Mesenchymal stem cell (in vitro differentiated cells and primary cell): ENCODE data around the gene UCP2.

Experiments
- DNase-seq: peaks from one replicate; pipeline ENCODE4 v3.0.0-alpha.2; 2013
- H2AFZ ChIP-seq: one replicate; pipeline ENCODE4 v1.6.1; 2013; ENCODE audit warnings: low read depth, mild to moderate bottlenecking, control low read depth, inconsistent platforms, low read length, moderate library complexity
- H2AK5ac ChIP-seq: 2 replicates; pipeline ENCODE4 v1.6.1; 2013; ENCODE audit warnings: low read length, moderate library complexity, mild to moderate bottlenecking, inconsistent platforms; ENCODE audit not compliant: severe bottlenecking
- H2BK120ac ChIP-seq: one replicate; pipeline ENCODE4 v1.6.1; 2013; ENCODE audit warnings: low read depth, mild to moderate bottlenecking, inconsistent platforms, low read length, moderate library complexity
- H2BK12ac ChIP-seq, 2 experiments: one replicate each; pipeline ENCODE4 v1.6.1; 2013; ENCODE audit warnings: inconsistent platforms in 2 of 2, low read length in 2 of 2, mild to moderate bottlenecking in 2 of 2, moderate library complexity in 2 of 2, control low read depth in 1 of 2
- H2BK15ac ChIP-seq: one replicate; pipeline ENCODE4 v1.6.1; 2013; ENCODE audit warnings: mild to moderate bottlenecking, low read depth, inconsistent platforms; ENCODE audit not compliant: poor library complexity, severe bottlenecking
- H2BK5ac ChIP-seq: 2 replicates; pipeline ENCODE4 v1.6.1; 2013; ENCODE audit warnings: low read depth, mild to moderate bottlenecking, low read length, control low read depth, inconsistent platforms; ENCODE audit not compliant: poor library complexity, severe bottlenecking
- H3K14ac ChIP-seq, 2 experiments: one replicate each; pipeline ENCODE4 v1.6.1; 2013; ENCODE audit warnings: inconsistent platforms in 2 of 2, low read length in 2 of 2, control low read depth in 1 of 2, mild to moderate bottlenecking in 1 of 2, moderate library complexity in 1 of 2
- H3K18ac ChIP-seq, 2 experiments: one replicate each; pipeline ENCODE4 v1.6.1; 2013; ENCODE audit warnings: inconsistent platforms in 2 of 2, low read length in 2 of 2, control low read depth in 1 of 2, low read depth in 1 of 2, mild to moderate bottlenecking in 1 of 2
- H3K23ac ChIP-seq, 2 experiments: one replicate each; pipeline ENCODE4 v1.6.1; 2013; ENCODE audit warnings: inconsistent platforms in 2 of 2, low read length in 2 of 2, mild to moderate bottlenecking in 2 of 2, moderate library complexity in 2 of 2, control low read depth in 1 of 2
- H3K27ac ChIP-seq: 2 replicates; pipeline ENCODE4 v1.5.1; 2013; ENCODE audit warnings: mild to moderate bottlenecking, moderate library complexity, low read length, control low read depth, inconsistent platforms; ENCODE audit not compliant: poor library complexity, severe bottlenecking
- H3K27me3 ChIP-seq, 2 experiments: 2 replicates each; pipeline versions ENCODE4 v1.6.1 to v1.7.0; 2013; ENCODE audit warnings: low read length in 2 of 2, mild to moderate bottlenecking in 2 of 2, moderate library complexity in 2 of 2, control low read depth in 1 of 2, inconsistent platforms in 1 of 2; ENCODE audit not compliant: control insufficient read depth in 1 of 2, insufficient read depth in 1 of 2
- H3K36me3 ChIP-seq, 2 experiments: 2 replicates each; pipeline versions ENCODE4 v1.6.1 to v1.7.0; 2013; ENCODE audit warnings: low read length in 2 of 2, control low read depth in 1 of 2, inconsistent platforms in 1 of 2, low read depth in 1 of 2, mild to moderate bottlenecking in 1 of 2; ENCODE audit not compliant: insufficient read depth in 2 of 2, control insufficient read depth in 1 of 2
- H3K4ac ChIP-seq, 2 experiments: one replicate each; pipeline ENCODE4 v1.6.1; 2013; ENCODE audit warnings: inconsistent platforms in 2 of 2, low read length in 2 of 2, mild to moderate bottlenecking in 2 of 2, moderate library complexity in 2 of 2, control low read depth in 1 of 2, low read depth in 1 of 2
- H3K4me1 ChIP-seq: 2 replicates; pipeline ENCODE4 v1.6.1; 2013; ENCODE audit warnings: low read depth, low read length, control low read depth; ENCODE audit not compliant: control insufficient read depth, insufficient read depth
- H3K4me2 ChIP-seq: 2 replicates; pipeline ENCODE4 v1.6.1; 2013; ENCODE audit warnings: low read length, mild to moderate bottlenecking, inconsistent platforms; ENCODE audit not compliant: poor library complexity, severe bottlenecking
- H3K4me3 ChIP-seq, 2 experiments: 2 replicates each; pipeline versions ENCODE4 v1.5.1 to v1.7.0; 2013; ENCODE audit warnings: low read length in 2 of 2, mild to moderate bottlenecking in 2 of 2, control low read depth in 1 of 2, low read depth in 1 of 2; ENCODE audit not compliant: insufficient read depth in 1 of 2
- H3K79me1 ChIP-seq: replicated peaks from 2 replicates; pipeline ENCODE4 v1.6.1; 2013; ENCODE audit warnings: mild to moderate bottlenecking, control low read depth, low read length, inconsistent platforms; ENCODE audit not compliant: poor library complexity, severe bottlenecking
- H3K9ac ChIP-seq: 2 replicates; pipeline ENCODE4 v1.7.0; 2013; ENCODE audit warnings: mild to moderate bottlenecking, low read length, moderate library complexity
- H3K9me3 ChIP-seq: 2 replicates; pipeline ENCODE4 v1.7.0; 2013; ENCODE audit warnings: mild to moderate bottlenecking, low read length; ENCODE audit not compliant: control insufficient read depth
- H4K8ac ChIP-seq: one replicate; pipeline ENCODE4 v1.6.1; 2013; ENCODE audit warnings: inconsistent platforms, mild to moderate bottlenecking, low read length, moderate library complexity
- H4K91ac ChIP-seq: one replicate; pipeline ENCODE4 v1.6.1; 2013; ENCODE audit warnings: mild to moderate bottlenecking, low read length, inconsistent platforms
- WGBS: methylation state at CpG from one replicate; pipeline ENCODE4 v1.1.7; 2013; ENCODE audit warnings: mixed read lengths; 5-methylcytosine and 5-hydroxymethylcytosine counted together

UCP2 gene

GRCh38 chr11:74004046-74004695 lies 21.5 kb upstream of the UCP2 start:
- no peak overlapping the region for H2BK5ac ChIP-seq
- no peak overlapping the region for H2BK12ac ChIP-seq
- no peak overlapping the region for H2BK15ac ChIP-seq
- no peaks in the 10 kb centered on the region for H3K27me3 ChIP-seq
- H3K4me1 ChIP-seq, result peaks cover 2% of the 10 kb centered on the region
- H2AFZ ChIP-seq, result no peak overlapping the region
- H3K9ac ChIP-seq, result no peak overlapping the region
- no peak overlapping the region for H3K23ac ChIP-seq
- H3K9me3 ChIP-seq, result no peaks in the 10 kb centered on the region
- peaks cover 26 to 44% of the 10 kb centered on the region in 2 experiments for H3K36me3 ChIP-seq
- no peak overlapping the region for H2AK5ac ChIP-seq
- no peak overlapping the region for H3K4me3 ChIP-seq
- H3K4ac ChIP-seq, result no peak overlapping the region
- WGBS, result 95% methylated on average over 5 of the region's 6 CpGs
- H3K14ac ChIP-seq, result no peak overlapping the region
- DNase-seq, result no peak
- no peak overlapping the region for H4K8ac ChIP-seq
- H3K27ac ChIP-seq, result no peak overlapping the region
- no peak overlapping the region for H4K91ac ChIP-seq
- H3K4me2 ChIP-seq, result no peak overlapping the region
- no peaks in the 10 kb centered on the region for H3K79me1 ChIP-seq
- no peak overlapping the region for H2BK120ac ChIP-seq
- H3K18ac ChIP-seq, result no peak overlapping the region

GRCh38 chr11:74002832-74003231 lies 20.2 kb upstream of the UCP2 start:
- no peak for DNase-seq
- Histone ChIP-seq H3K23ac (no peak overlapping the region), H2BK120ac (no peak overlapping the region), H2AK5ac (no peak overlapping the region), H3K9ac (no peak overlapping the region), H2BK5ac (no peak overlapping the region), H3K9me3 (no peaks in the 10 kb centered on the region), H4K91ac (no peak overlapping the region), H2BK12ac (no peak overlapping the region), H3K14ac (no peak overlapping the region), H3K4me2 (no peak overlapping the region), H3K4me1 (peaks cover 2% of the 10 kb centered on the region), H3K18ac (no peak overlapping the region), H3K27ac (no peak overlapping the region), H4K8ac (no peak overlapping the region), H3K27me3 (no peaks in the 10 kb centered on the region), H3K79me1 (no peaks in the 10 kb centered on the region), H3K4me3 (no peak overlapping the region), H2BK15ac (no peak overlapping the region), H3K4ac (no peak overlapping the region), H2AFZ (no peak overlapping the region), H3K36me3 (peaks cover 26 to 36% of the 10 kb centered on the region in 2 experiments)
- WGBS, result 100% methylated on average over 3 of the region's 4 CpGs

GRCh38 chr11:74001822-74002286 lies 19.2 kb upstream of the UCP2 start:
- Histone ChIP-seq H3K4me1 (peaks cover 2% of the 10 kb centered on the region), H4K91ac (no peak overlapping the region), H2BK12ac (no peak overlapping the region), H4K8ac (no peak overlapping the region), H3K14ac (no peak overlapping the region), H3K4me3 (no peak overlapping the region), H3K4ac (no peak overlapping the region), H3K9me3 (no peaks in the 10 kb centered on the region), H3K23ac (no peak overlapping the region), H2BK5ac (no peak overlapping the region), H3K27me3 (no peaks in the 10 kb centered on the region), H3K79me1 (no peaks in the 10 kb centered on the region), H3K18ac (no peak overlapping the region), H2AFZ (no peak overlapping the region), H3K4me2 (no peak overlapping the region), H2BK120ac (no peak overlapping the region), H3K9ac (no peak overlapping the region), H2AK5ac (no peak overlapping the region), H3K27ac (no peak overlapping the region), H3K36me3 (peaks cover 26 to 34% of the 10 kb centered on the region in 2 experiments), H2BK15ac (no peak overlapping the region)
- no peak for DNase-seq
- 92% methylated on average over 7 of the region's 7 CpGs for WGBS

GRCh38 chr11:74000307-74001133 lies 17.9 kb upstream of the UCP2 start:
- peaks cover 24 to 26% of the 10 kb centered on the region in 2 experiments for H3K36me3 ChIP-seq
- H3K4me3 ChIP-seq, result no peak overlapping the region
- no peak overlapping the region for H3K18ac ChIP-seq
- 93% methylated on average over 12 of the region's 14 CpGs for WGBS
- no peaks in the 10 kb centered on the region for H3K9me3 ChIP-seq
- no peak overlapping the region for H2BK120ac ChIP-seq
- no peak overlapping the region for H2BK12ac ChIP-seq
- no peak overlapping the region for H2AFZ ChIP-seq
- H3K27me3 ChIP-seq, result peaks cover 0 to under 1% of the 10 kb centered on the region in 2 experiments
- no peak overlapping the region for H3K14ac ChIP-seq
- no peak overlapping the region for H2BK15ac ChIP-seq
- no peak overlapping the region for H3K4me2 ChIP-seq
- no peak overlapping the region for H3K23ac ChIP-seq
- no peak overlapping the region for H2AK5ac ChIP-seq
- H4K8ac ChIP-seq, result no peak overlapping the region
- no peak overlapping the region for H3K9ac ChIP-seq
- H2BK5ac ChIP-seq, result no peak overlapping the region
- peaks cover 2% of the 10 kb centered on the region for H3K4me1 ChIP-seq
- H4K91ac ChIP-seq, result no peak overlapping the region
- no peak for DNase-seq
- H3K79me1 ChIP-seq, result no peaks in the 10 kb centered on the region
- H3K27ac ChIP-seq, result no peak overlapping the region
- no peak overlapping the region for H3K4ac ChIP-seq
